Neuronal stem cell (in vitro differentiated cells): Measurements from ENCODE around the gene FOXO1. TPM values are rescaled to one million over a fixed set of nuclear protein-coding genes. Genes with fewer than 3 reads are reported as not detected.
"Not testable (repeated sequence)": the region's sequence is repeated elsewhere in the genome, so short reads cannot be mapped to it uniquely, and the experiment has no call there.

Source experiments
- DNase-seq: peaks from one replicate; pipeline ENCODE4 v3.0.0-alpha.2; 2013; ENCODE audit warnings: low spot score
- H2AFZ ChIP-seq: one replicate; pipeline ENCODE4 v1.6.1; 2013; ENCODE audit warnings: mild to moderate bottlenecking, low read length, inconsistent platforms
- H2AK5ac ChIP-seq: 2 replicates; pipeline ENCODE4 v1.6.1; 2013; ENCODE audit warnings: low read depth, mild to moderate bottlenecking, inconsistent platforms, low read length, moderate library complexity, mixed read lengths
- H2BK120ac ChIP-seq: 2 replicates; pipeline ENCODE4 v1.6.1; 2013; ENCODE audit warnings: low read depth, mild to moderate bottlenecking, inconsistent platforms, low read length, moderate library complexity, mixed read lengths
- H2BK12ac ChIP-seq: one replicate; pipeline ENCODE4 v1.6.1; 2013; ENCODE audit warnings: low read length, inconsistent platforms
- H2BK15ac ChIP-seq: 2 replicates; pipeline ENCODE4 v1.6.1; 2013; ENCODE audit warnings: mild to moderate bottlenecking, low read length, inconsistent platforms, mixed read lengths
- H2BK5ac ChIP-seq: one replicate; pipeline ENCODE4 v1.6.1; 2013; ENCODE audit warnings: inconsistent platforms, mild to moderate bottlenecking, low read length, moderate library complexity
- H3K14ac ChIP-seq: one replicate; pipeline ENCODE4 v1.6.1; 2013; ENCODE audit warnings: low read length, inconsistent platforms
- H3K18ac ChIP-seq: 2 replicates; pipeline ENCODE4 v1.6.1; 2013; ENCODE audit warnings: low read length, inconsistent platforms
- H3K23ac ChIP-seq: 2 replicates; pipeline ENCODE4 v1.6.1; 2013; ENCODE audit warnings: low read depth, mild to moderate bottlenecking, mixed read lengths, low read length, inconsistent platforms; ENCODE audit not compliant: poor library complexity
- H3K27ac ChIP-seq: replicated peaks from 3 replicates; pipeline ENCODE4 v1.5.1; 2013; ENCODE audit warnings: low read length, inconsistent platforms
- H3K27me3 ChIP-seq, 3 experiments: 2 replicates each; pipeline ENCODE4 v1.6.1; 2013; ENCODE audit warnings: low read length in 3 of 3, mild to moderate bottlenecking in 2 of 3, inconsistent platforms in 1 of 3, low read depth in 1 of 3, mixed read lengths in 1 of 3, moderate library complexity in 1 of 3; ENCODE audit not compliant: control insufficient read depth in 3 of 3, insufficient read depth in 3 of 3
- H3K36me3 ChIP-seq, 2 donors: replicated peaks in 1 of 2; 2 replicates each; pipeline ENCODE4 v1.6.1; 2013; ENCODE audit warnings: low read length in 2 of 2; ENCODE audit not compliant: control insufficient read depth in 2 of 2, insufficient read depth in 2 of 2
- H3K4ac ChIP-seq: 2 replicates; pipeline ENCODE4 v1.6.1; 2013; ENCODE audit warnings: inconsistent platforms, mild to moderate bottlenecking, low read length, moderate library complexity
- H3K4me1 ChIP-seq, 2 donors: 1 replicate in 1 of 2; 2 replicates in 1 of 2; pipeline ENCODE4 v1.6.1; 2013; ENCODE audit warnings: low read length in 2 of 2, low read depth in 1 of 2; ENCODE audit not compliant: control insufficient read depth in 2 of 2, insufficient read depth in 1 of 2
- H3K4me2 ChIP-seq: one replicate; pipeline ENCODE4 v1.6.1; 2013; ENCODE audit warnings: mild to moderate bottlenecking, low read length, inconsistent platforms; ENCODE audit not compliant: insufficient read depth, poor library complexity, severe bottlenecking
- H3K4me3 ChIP-seq, 2 donors: 2 replicates each; pipeline ENCODE4 v1.5.1; 2013; ENCODE audit warnings: low read length in 2 of 2, mild to moderate bottlenecking in 2 of 2, inconsistent platforms in 1 of 2, moderate library complexity in 1 of 2
- H3K79me1 ChIP-seq: one replicate; pipeline ENCODE4 v1.6.1; 2013; ENCODE audit warnings: low read depth, mild to moderate bottlenecking, inconsistent platforms, low read length, moderate library complexity
- H3K9ac ChIP-seq: one replicate; pipeline ENCODE4 v1.6.1; 2013; ENCODE audit warnings: mild to moderate bottlenecking, low read depth, low read length, inconsistent platforms; ENCODE audit not compliant: poor library complexity
- H3K9me3 ChIP-seq, 2 donors: replicated peaks in 1 of 2; 2 replicates each; pipeline versions ENCODE3 to v1.6.1; 2013; ENCODE audit warnings: low read length in 2 of 2, mild to moderate bottlenecking in 2 of 2, inconsistent platforms in 1 of 2, low read depth in 1 of 2, mixed read lengths in 1 of 2, moderate library complexity in 1 of 2; ENCODE audit not compliant: control insufficient read depth in 2 of 2, insufficient read depth in 1 of 2
- H4K8ac ChIP-seq: one replicate; pipeline ENCODE4 v1.6.1; 2013; ENCODE audit warnings: low read depth, mild to moderate bottlenecking, inconsistent platforms, low read length, moderate library complexity
- H4K91ac ChIP-seq: one replicate; pipeline ENCODE4 v1.6.1; 2013; ENCODE audit warnings: low read length, low read depth, mild to moderate bottlenecking, inconsistent platforms; ENCODE audit not compliant: poor library complexity
- WGBS, 2 donors: extraction: QIAGEN DNeasy Blood & Tissue Kit; methylation state at CpG; one replicate each; pipeline ENCODE4 v1.1.7; 2013; ENCODE audit warnings: missing lambda C conversion rate in 2 of 2, mixed read lengths in 1 of 2; ENCODE audit not compliant: insufficient read length in 2 of 2, insufficient replicate concordance in 1 of 2; ENCODE audit errors: extremely low coverage in 2 of 2; 5-methylcytosine and 5-hydroxymethylcytosine counted together
- polyA plus RNA-seq, 2 experiments: library from polyadenylated mRNA; stranded (reverse); fragments of 200-250 nt; gene quantifications; one replicate each; pipeline ENCODE4 v1.2.3, GENCODE V29; 2013

Gene FOXO1
- polyA plus RNA-seq (2013, experiment 1 of 2) = 4.0 TPM
- 4.4 TPM for polyA plus RNA-seq (2013, experiment 2 of 2)

DNA sequence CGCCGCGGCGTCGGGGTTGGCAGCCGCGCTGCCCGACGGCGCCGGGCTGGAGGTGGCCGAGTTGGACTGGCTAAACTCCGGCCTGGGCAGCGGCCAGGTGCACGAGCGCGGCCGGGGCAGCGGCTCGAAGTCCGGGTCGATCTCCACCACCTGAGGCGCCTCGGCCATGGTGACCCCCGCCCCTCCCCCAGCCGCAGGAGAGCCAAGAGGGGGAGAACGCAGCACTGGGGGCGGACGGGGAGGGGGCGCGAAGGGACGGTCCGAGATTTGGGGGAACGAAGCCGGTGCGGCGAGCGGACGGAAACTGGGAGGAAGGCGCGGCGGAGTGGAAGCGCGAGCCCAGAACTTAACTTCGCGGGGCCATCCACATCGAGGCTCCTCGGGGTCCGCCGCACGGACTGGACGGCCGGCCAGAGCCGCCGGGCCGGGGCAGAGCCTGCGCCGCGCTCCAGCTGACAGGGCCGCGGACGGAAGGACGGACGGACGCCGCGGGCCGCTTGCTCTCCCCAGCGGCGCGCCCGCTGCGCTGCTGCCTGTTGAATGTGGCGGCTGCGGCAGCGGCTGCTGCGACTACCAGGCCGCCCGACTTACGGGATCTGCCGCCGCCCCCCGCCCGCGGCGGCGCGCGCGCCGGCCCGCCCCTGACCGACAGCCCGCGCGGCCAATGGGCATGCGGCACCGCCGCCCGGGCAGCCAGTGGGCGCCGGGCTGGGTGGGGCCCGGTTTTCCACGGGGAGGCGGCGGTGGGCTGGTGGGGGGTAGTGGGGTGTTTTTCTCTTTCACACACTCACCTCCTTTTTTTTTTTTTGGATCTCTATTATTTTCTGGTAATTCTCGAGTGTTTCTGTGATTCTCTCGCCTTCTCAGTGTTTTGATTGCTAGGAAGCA lies at the start of gene FOXO1:
Gene FOXO1, minus strand, starts transcription at position 597 of the 888 bp plus-strand sequence. Its CDS starts 429 bp downstream, at position 168.
- H2BK5ac ChIP-seq = peak within 1 kb of the TSS; percentile 66
- peak within 1 kb of the TSS; percentile 17 for H4K8ac ChIP-seq
- H3K4ac ChIP-seq = peak within 1 kb of the TSS; percentile 37
- H2BK15ac ChIP-seq = peak within 1 kb of the TSS; percentile 89
- H3K36me3 ChIP-seq = no peaks in the 10 kb centered on the region
- no peak within 1 kb of the TSS for H3K27ac ChIP-seq
- peak within 1 kb of the TSS; percentile 98 for H3K14ac ChIP-seq
- H3K9me3 ChIP-seq = no peaks in the 10 kb centered on the region
- peaks cover 4 to 20% of the 10 kb centered on the region in 2 donors for H3K4me1 ChIP-seq
- peak within 1 kb of the TSS; percentile 97 for H3K4me2 ChIP-seq
- no peak within 1 kb of the TSS for H2BK120ac ChIP-seq
- DNase-seq = peak; percentile 79
- H3K27me3 ChIP-seq = peaks cover 0 to 25% (median 6%) of the 10 kb centered on the region in 3 experiments
- peaks cover 4% of the 10 kb centered on the region for H3K79me1 ChIP-seq
- H3K9ac ChIP-seq = peak within 1 kb of the TSS; percentile 93
- peak within 1 kb of the TSS; percentile 89 for H3K23ac ChIP-seq
- peak within 1 kb of the TSS; percentile 96 for H2AFZ ChIP-seq
- peak within 1 kb of the TSS; percentile 86 for H2AK5ac ChIP-seq
- no peak within 1 kb of the TSS for H4K91ac ChIP-seq
- WGBS, 2 donors = no CpG with 5 or more reads among the region's 108 CpGs
- peak within 1 kb of the TSS; percentile 92 to 94 for H3K4me3 ChIP-seq
- peak within 1 kb of the TSS; percentile 95 for H3K18ac ChIP-seq
- peak within 1 kb of the TSS; percentile 58 for H2BK12ac ChIP-seq

DNA sequence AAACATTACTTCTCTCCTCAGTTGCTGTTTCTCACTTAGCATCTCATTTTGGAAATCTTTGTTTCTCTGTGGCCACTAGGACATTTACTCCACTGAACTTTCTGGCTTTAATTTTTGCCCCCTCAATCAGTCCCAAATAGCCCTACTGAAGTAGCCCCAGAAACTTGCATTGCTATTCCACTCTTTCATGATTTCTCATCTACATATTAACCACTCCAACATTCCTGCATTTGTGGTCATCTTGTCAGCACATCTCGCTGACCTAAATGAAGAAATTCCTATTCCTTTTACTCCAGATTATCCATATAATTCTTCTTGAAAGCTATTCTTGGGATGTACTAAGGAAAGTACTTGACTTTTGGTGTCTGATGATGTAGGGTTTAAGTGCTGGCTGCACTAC lies 48.0 kb upstream of the FOXO1 start:
- H3K4me2 ChIP-seq, H3K4me3 ChIP-seq, H2AK5ac ChIP-seq, H3K27ac ChIP-seq, H3K79me1 ChIP-seq, H4K91ac ChIP-seq, H3K14ac ChIP-seq, H3K27me3 ChIP-seq, H3K4me1 ChIP-seq, H3K9me3 ChIP-seq, H2BK120ac ChIP-seq, H3K9ac ChIP-seq, H2AFZ ChIP-seq, H3K18ac ChIP-seq, H2BK15ac ChIP-seq, H3K36me3 ChIP-seq, H2BK5ac ChIP-seq, H2BK12ac ChIP-seq, H4K8ac ChIP-seq, H3K23ac ChIP-seq, H3K4ac ChIP-seq, DNase-seq: not testable (repeated sequence)
- no CpG with 5 or more reads among the region's 1 CpG for WGBS, 2 donors

GRCh38 chr13:40706439-40706838 lies 40.0 kb upstream of the FOXO1 start:
- Histone ChIP-seq H2BK12ac (no peak overlapping the region), H3K4ac (no peak overlapping the region), H3K36me3 (no peaks in the 10 kb centered on the region), H3K4me1 (no peaks in the 10 kb centered on the region), H3K4me3 (no peak overlapping the region), H2BK120ac (no peak overlapping the region), H3K18ac (no peak overlapping the region), H2BK15ac (no peak overlapping the region), H3K27ac (no peak overlapping the region), H2BK5ac (no peak overlapping the region), H2AK5ac (no peak overlapping the region), H2AFZ (no peak overlapping the region), H4K91ac (no peak overlapping the region), H3K79me1 (no peaks in the 10 kb centered on the region), H3K9ac (no peak overlapping the region), H3K4me2 (no peak overlapping the region), H3K14ac (no peak overlapping the region), H3K27me3 (no peaks in the 10 kb centered on the region), H3K23ac (no peak overlapping the region), H4K8ac (no peak overlapping the region), H3K9me3 (peaks cover 0 to 3% of the 10 kb centered on the region in 2 donors)
- no CpG with 5 or more reads among the region's 2 CpGs for WGBS, 2 donors
- no peak for DNase-seq

DNA sequence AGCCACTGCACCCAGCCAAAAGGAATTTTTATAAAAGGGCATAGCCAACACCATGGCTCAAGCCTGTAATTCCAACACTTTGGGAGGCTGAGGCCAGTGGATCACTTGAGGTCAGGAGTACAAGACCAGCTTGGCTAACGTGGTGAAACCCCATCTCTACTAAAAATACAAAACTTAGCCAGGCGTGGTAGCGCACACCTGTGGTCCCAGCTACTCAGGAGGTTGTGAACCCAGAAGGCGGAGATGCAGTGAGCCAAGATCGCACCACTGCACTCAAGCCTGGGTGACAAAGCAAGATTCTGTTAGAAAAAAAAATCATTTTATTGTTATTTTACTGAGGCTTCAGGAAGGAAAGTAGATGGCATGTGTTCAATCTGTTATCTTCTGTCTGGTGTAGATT lies 31.3 kb upstream of the FOXO1 start:
- Histone ChIP-seq H3K27ac (no peak overlapping the region), H4K8ac (no peak overlapping the region), H2BK12ac (no peak overlapping the region), H3K18ac (no peak overlapping the region), H3K9me3 (no peaks in the 10 kb centered on the region), H2BK15ac (no peak overlapping the region), H4K91ac (no peak overlapping the region), H3K4me2 (no peak overlapping the region), H2AFZ (no peak overlapping the region), H2BK120ac (no peak overlapping the region), H3K4me3 (no peak overlapping the region), H3K27me3 (no peaks in the 10 kb centered on the region), H3K23ac (no peak overlapping the region), H2AK5ac (no peak overlapping the region), H2BK5ac (no peak overlapping the region), H3K4ac (no peak overlapping the region), H3K4me1 (no peaks in the 10 kb centered on the region), H3K36me3 (no peaks in the 10 kb centered on the region), H3K79me1 (no peaks in the 10 kb centered on the region), H3K14ac (no peak overlapping the region), H3K9ac (no peak overlapping the region)
- no peak for DNase-seq
- WGBS, 2 donors = no CpG with 5 or more reads among the region's 5 CpGs
